ENCODE measurements around the gene EI24.
"Not testable (repeated sequence)": the region's sequence is repeated elsewhere in the genome, so short reads cannot be mapped to it uniquely, and the experiment has no call there.

- TF ChIP-seq RCOR1 (IDR thresholded peaks at IDR 0.05; ENCODE audit: low read depth, low read length); POLR2A (IDR thresholded peaks at IDR 0.05; ENCODE audit: low read length): not testable (repeated sequence)
Measured at GRCh38 chr11:125577181-125577580, 7.9 kb downstream of the EI24 start.
